H1 (cell line): ENCODE measurements around the gene CCSER2. TPM values are rescaled to one million over a fixed set of nuclear protein-coding genes. Genes with fewer than 3 reads are reported as not detected.

Experiments
- CTCF ChIA-PET: fragments of 300-600 bp; sonication (Branson Sonifier 250); formaldehyde crosslinking; loops from one replicate; lab custom pipeline; 2021; ENCODE audit not compliant: partially characterized antibody; lab: Charles Lee
- POLR2A ChIA-PET: fragments of 300-600 bp; sonication (Branson Sonifier 250); formaldehyde crosslinking; loops from one replicate; lab custom pipeline; 2021; ENCODE audit warnings: inconsistent platforms; ENCODE audit not compliant: partially characterized antibody; lab: Charles Lee
- DNase-seq, 2 experiments: peaks; one replicate each; pipeline versions ENCODE4 v3.0.0 to v3.0.0-alpha.2; 2010 to 2022; ENCODE audit warnings: low spot score in 2 of 2, low read depth in 1 of 2, mixed read lengths in 1 of 2
- FAIRE-seq: peaks from 2 replicates; lab custom pipeline; 2011; peaks lifted over from hg19 to GRCh38; lab: Jason Lieb, UNC
- H2AFZ ChIP-seq: 2 replicates; pipeline ENCODE4 v1.8.1; 2012; ENCODE audit warnings: low read length, inconsistent platforms
- H2AK5ac ChIP-seq: 2 replicates; pipeline ENCODE4 v1.6.1; 2013; ENCODE audit warnings: low read depth, low read length
- H2BK120ac ChIP-seq: replicated peaks from 2 replicates; pipeline ENCODE3; 2013; ENCODE audit warnings: low read depth, low read length, inconsistent platforms
- H2BK12ac ChIP-seq: 2 replicates; pipeline ENCODE4 v1.6.1; 2013; ENCODE audit warnings: low read depth, low read length
- H2BK15ac ChIP-seq: 2 replicates; pipeline ENCODE4 v1.6.1; 2013; ENCODE audit warnings: low read length
- H2BK20ac ChIP-seq: 2 replicates; pipeline ENCODE4 v1.6.1; 2013; ENCODE audit warnings: low read length
- H2BK5ac ChIP-seq: 2 replicates; pipeline ENCODE4 v1.6.1; 2013; ENCODE audit warnings: low read depth, low read length
- H3K14ac ChIP-seq: 2 replicates; pipeline ENCODE4 v1.6.1; 2013; ENCODE audit warnings: inconsistent platforms; ENCODE audit not compliant: insufficient read length
- H3K18ac ChIP-seq: 2 replicates; pipeline ENCODE4 v1.6.1; 2013; ENCODE audit warnings: low read length; ENCODE audit errors: extremely low read depth
- H3K23ac ChIP-seq: 2 replicates; pipeline ENCODE4 v1.6.1; 2013; ENCODE audit warnings: inconsistent platforms; ENCODE audit not compliant: insufficient read length
- H3K23me2 ChIP-seq: 2 replicates; pipeline ENCODE4 v1.6.1; 2013; ENCODE audit warnings: low read depth, low read length
- H3K27ac ChIP-seq: 2 replicates; pipeline ENCODE4 v1.6.1; 2011; ENCODE audit warnings: low read depth, low read length, inconsistent platforms
- H3K27me3 ChIP-seq, 4 experiments: replicated peaks in 1 of 4; 1 replicate in 1 of 4; 2 replicates in 3 of 4; pipeline versions ENCODE4 v1.6.1 to v1.8.1; 2011 to 2013; ENCODE audit warnings: low read length in 3 of 4, mild to moderate bottlenecking in 3 of 4, inconsistent platforms in 2 of 4, mixed read lengths in 2 of 4, moderate library complexity in 1 of 4; ENCODE audit not compliant: control insufficient read depth in 3 of 4, insufficient read depth in 3 of 4; ENCODE audit errors: extremely low read depth in 1 of 4
- H3K36me3 ChIP-seq, 4 experiments: 2 replicates each; pipeline versions ENCODE4 v1.6.1 to v1.8.1; 2011 to 2013; ENCODE audit warnings: mild to moderate bottlenecking in 4 of 4, low read length in 3 of 4, moderate library complexity in 2 of 4, control low read depth in 1 of 4, inconsistent platforms in 1 of 4; ENCODE audit not compliant: insufficient read depth in 4 of 4, control insufficient read depth in 2 of 4
- H3K4ac ChIP-seq: replicated peaks from 2 replicates; pipeline ENCODE3; 2013; ENCODE audit warnings: low read length, low read depth, mixed read lengths, inconsistent platforms; ENCODE audit not compliant: insufficient read length
- H3K4me1 ChIP-seq, 4 experiments: replicated peaks in 1 of 4; 1 replicate in 1 of 4; 2 replicates in 3 of 4; pipeline versions ENCODE4 v1.6.1 to v1.8.1; 2011 to 2013; ENCODE audit warnings: low read length in 3 of 4, inconsistent platforms in 2 of 4, mixed read lengths in 1 of 4; ENCODE audit not compliant: insufficient read depth in 4 of 4, control insufficient read depth in 3 of 4
- H3K4me2 ChIP-seq, 2 experiments: 2 replicates each; pipeline versions ENCODE4 v1.6.1 to v1.8.1; 2011 to 2013; ENCODE audit warnings: low read depth in 2 of 2, low read length in 2 of 2, control low read depth in 1 of 2, inconsistent platforms in 1 of 2, mild to moderate bottlenecking in 1 of 2; ENCODE audit not compliant: insufficient read depth in 1 of 2
- H3K4me3 ChIP-seq, 4 experiments: fragments of 200-600, 300-600 bp in 1 of 4; sonication (generic), shearing (Covaris generic), sonication (Bioruptor Twin) in 1 of 4; 2 replicates each; pipeline versions ENCODE4 v1.5.1 to v1.8.1; 2011 to 2016; ENCODE audit warnings: low read length in 4 of 4, low read depth in 3 of 4, control low read depth in 2 of 4, inconsistent platforms in 2 of 4, mild to moderate bottlenecking in 2 of 4, mixed read lengths in 1 of 4, moderate library complexity in 1 of 4; ENCODE audit not compliant: insufficient read depth in 2 of 4; ENCODE audit errors: extremely low read depth in 1 of 4
- H3K56ac ChIP-seq: replicated peaks from 2 replicates; pipeline ENCODE3; 2013; ENCODE audit warnings: low read depth, mild to moderate bottlenecking, mixed read lengths, low read length, inconsistent platforms; ENCODE audit not compliant: insufficient read length
- H3K79me1 ChIP-seq: 2 replicates; pipeline ENCODE4 v1.6.1; 2013; ENCODE audit warnings: low read depth, low read length, control low read depth
- H3K79me2 ChIP-seq, 2 experiments: 2 replicates each; pipeline versions ENCODE4 v1.6.1 to v1.8.1; 2012 to 2013; ENCODE audit warnings: low read length in 2 of 2, mild to moderate bottlenecking in 2 of 2, inconsistent platforms in 1 of 2; ENCODE audit not compliant: insufficient read depth in 2 of 2, control insufficient read depth in 1 of 2
- H3K9ac ChIP-seq, 4 experiments: replicated peaks in 1 of 4; 1 replicate in 1 of 4; 2 replicates in 3 of 4; pipeline versions ENCODE4 v1.6.1 to v1.8.1; 2011 to 2013; ENCODE audit warnings: low read depth in 3 of 4, low read length in 3 of 4, control low read depth in 2 of 4, mild to moderate bottlenecking in 2 of 4, moderate library complexity in 2 of 4, inconsistent platforms in 1 of 4; ENCODE audit errors: extremely low read depth in 1 of 4
- H3K9me3 ChIP-seq, 2 experiments: 2 replicates each; pipeline versions ENCODE4 v1.6.1 to v1.8.1; 2012 to 2013; ENCODE audit warnings: mild to moderate bottlenecking in 2 of 2, moderate library complexity in 2 of 2, control low read depth in 1 of 2, inconsistent platforms in 1 of 2, low read depth in 1 of 2, low read length in 1 of 2, mixed read lengths in 1 of 2; ENCODE audit not compliant: insufficient read depth in 2 of 2
- H4K20me1 ChIP-seq, 2 experiments: replicated peaks in 1 of 2; 2 replicates each; pipeline versions ENCODE3 to v1.8.1; 2011 to 2013; ENCODE audit warnings: inconsistent platforms in 2 of 2, low read length in 2 of 2, mild to moderate bottlenecking in 1 of 2; ENCODE audit not compliant: insufficient read depth in 2 of 2, control insufficient read depth in 1 of 2
- H4K5ac ChIP-seq: 2 replicates; pipeline ENCODE4 v1.6.1; 2013; ENCODE audit warnings: low read length, low read depth, mixed read lengths, inconsistent platforms; ENCODE audit not compliant: insufficient read length
- H4K8ac ChIP-seq: 2 replicates; pipeline ENCODE4 v1.8.0; 2013; ENCODE audit warnings: mild to moderate bottlenecking, moderate library complexity, low read length, inconsistent platforms; ENCODE audit not compliant: insufficient read depth; ENCODE audit errors: extremely low read depth
- H4K91ac ChIP-seq: replicated peaks from 2 replicates; pipeline ENCODE3; 2013; ENCODE audit warnings: low read length, mixed read lengths, inconsistent platforms; ENCODE audit not compliant: insufficient read length
- BACH1 ChIP-seq: IDR thresholded peaks from 2 replicates; pipeline ENCODE4 v1.6.1; 2012; ENCODE audit warnings: low read length, improper control_type of control experiment
- CBX5 ChIP-seq: fragments of 300-800, 300-1000 bp; sonication (generic); IDR thresholded peaks from 2 replicates; pipeline ENCODE4 v1.7.1; 2016; ENCODE audit warnings: antibody characterized with exemption, low read length, low read depth
- CEBPB ChIP-seq: IDR thresholded peaks from 2 replicates; pipeline ENCODE4 v1.6.1; 2012; ENCODE audit warnings: low read depth, low read length
- PHF8 ChIP-seq: fragments of 200-600 bp; sonication (generic); conservative IDR thresholded peaks from 2 replicates; pipeline ENCODE4 v1.7.1; 2012; ENCODE audit warnings: low read depth, mild to moderate bottlenecking, inconsistent platforms, low read length, moderate library complexity
- RXRA ChIP-seq: IDR thresholded peaks from 2 replicates; pipeline ENCODE4 v1.6.1; 2011; ENCODE audit warnings: low read depth, mild to moderate bottlenecking, low read length, moderate library complexity; ENCODE audit not compliant: insufficient read depth
- TCF12 ChIP-seq: IDR thresholded peaks from 2 replicates; pipeline ENCODE4 v1.6.1; 2011; ENCODE audit warnings: low read depth, mild to moderate bottlenecking, low read length
- WGBS, 2 experiments: shearing (Covaris generic) in 1 of 2; methylation state at CpG; one replicate each; pipeline versions ENCODE4 v1.1.6 to v1.1.7; 2013 to 2015; ENCODE audit warnings: low lambda C conversion rate in 2 of 2, mixed read lengths in 2 of 2, inconsistent platforms in 1 of 2, low coverage in 1 of 2, missing lambda C conversion rate in 1 of 2; ENCODE audit not compliant: insufficient replicate concordance in 2 of 2, insufficient coverage in 1 of 2, insufficient read length in 1 of 2; ENCODE audit errors: extremely low coverage in 1 of 2, missing lambda C conversion rate in 1 of 2; 5-methylcytosine and 5-hydroxymethylcytosine counted together
- polyA plus RNA-seq, 7 experiments: library from polyadenylated mRNA; depleted of rRNA in 3 of 7; stranded (reverse) in 5 of 7; unstranded in 2 of 7; fragments of >200 nt in 5 of 7; fragments of 200-250 nt in 2 of 7; gene quantifications; 1 replicate in 5 of 7; 2 replicates in 1 of 7; 4 replicates in 1 of 7; pipeline versions ENCODE4 v1.2.1 to v1.2.3, GENCODE V29; 2011 to 2013; ENCODE audit warnings: missing spikeins in 2 of 7, mixed read lengths in 2 of 7
- total RNA-seq: library from RNA; stranded (reverse); fragmentation: NEBNext Ultra II Directional; extraction: Animal tissue kit (Norgen Biotek cat#: 25700); gene quantifications from 2 replicates; pipeline ENCODE4 v1.2.1, GENCODE V29; 2021

The CCSER2 gene
- total and polyA plus RNA-seq, 2 of the 8 experiments (the other 6 are each of a cell fraction or from before 2014, with no cell fraction given): 6.9 to 30.5 TPM

- WGBS, 2 experiments: 84% methylated on average over 2 of the region's 2 CpGs; no CpG with 5 or more reads in 1 of the 2 experiments
- H3K4ac ChIP-seq: no peak overlapping the region
- H3K4me1 ChIP-seq: peaks cover 0 to 9% (median 4%) of the 10 kb centered on the region in 4 experiments; a peak in 4 of 7 replicates
- peaks cover 0 to 53% of the 10 kb centered on the region in 2 experiments; a peak in 2 of 4 replicates for H3K79me2 ChIP-seq
- no peak overlapping the region for H4K8ac ChIP-seq
- H3K18ac ChIP-seq: no peak overlapping the region
- CTCF ChIA-PET: interaction anchor here (0.8 to 6.1 kb wide), 5 partner anchors 9 to 183 kb away, joined by 3 to 91 read pairs (median 3); no protein-coding TSS in a partner anchor
- no peak overlapping the region for H2BK12ac ChIP-seq
- TF ChIP-seq CEBPB (no peak), TCF12 (no peak), BACH1 (no peak), RXRA (no peak), PHF8 (no peak), CBX5 (no peak)
- H3K27me3 ChIP-seq: no peaks in the 10 kb centered on the region
- no peak overlapping the region for H4K5ac ChIP-seq
- H4K20me1 ChIP-seq: peaks cover 0 to 1% of the 10 kb centered on the region in 2 experiments
- H3K9me3 ChIP-seq: no peaks in the 10 kb centered on the region
- H3K23me2 ChIP-seq: no peaks in the 10 kb centered on the region
- H3K4me3 ChIP-seq: no peak overlapping the region
- H2AK5ac ChIP-seq: no peak overlapping the region
- no peak overlapping the region for H2BK15ac ChIP-seq
- H2BK5ac ChIP-seq: no peak overlapping the region
- no peak for DNase-seq
- H3K23ac ChIP-seq: no peak overlapping the region
- no peak overlapping the region for H3K9ac ChIP-seq
- H3K14ac ChIP-seq: no peak overlapping the region
- no peak for FAIRE-seq
- no peak overlapping the region for H2BK120ac ChIP-seq
- no peak overlapping the region for H4K91ac ChIP-seq
- H3K79me1 ChIP-seq: no peaks in the 10 kb centered on the region; the same call in 1 of the 2 replicates
- POLR2A ChIA-PET: no interaction called here
- no peak overlapping the region for H3K27ac ChIP-seq
- no peaks in the 10 kb centered on the region for H3K36me3 ChIP-seq
- H2AFZ ChIP-seq: no peak overlapping the region
- no peak overlapping the region for H2BK20ac ChIP-seq
- no peak overlapping the region for H3K56ac ChIP-seq
- H3K4me2 ChIP-seq: no peak overlapping the region
Observed at GRCh38 chr10:84355106-84355505, 26.7 kb downstream of the CCSER2 start.
